Urothelium cell line (cell line): Measurements from ENCODE around the gene ZNF280D.
"Not testable (repeated sequence)": the region's sequence is repeated elsewhere in the genome, so short reads cannot be mapped to it uniquely, and the experiment has no call there.

ENCODE experiments used
- DNase-seq: peaks from one replicate; pipeline ENCODE4 v3.0.0; 2011; ENCODE audit warnings: low spot score, mixed read lengths
- FAIRE-seq: peaks from 2 replicates; lab custom pipeline; 2011; peaks lifted over from hg19 to GRCh38; lab: Jason Lieb, UNC

The ZNF280D gene

GRCh38 chr15:56733136-56734012 lies at the start of gene ZNF280D:
ZNF280D (minus strand) TSS chr15:56733509; CDS start chr15:56707109, 26,400 bp downstream.
- peak; percentile 92 for DNase-seq
- no peak for FAIRE-seq

DNA sequence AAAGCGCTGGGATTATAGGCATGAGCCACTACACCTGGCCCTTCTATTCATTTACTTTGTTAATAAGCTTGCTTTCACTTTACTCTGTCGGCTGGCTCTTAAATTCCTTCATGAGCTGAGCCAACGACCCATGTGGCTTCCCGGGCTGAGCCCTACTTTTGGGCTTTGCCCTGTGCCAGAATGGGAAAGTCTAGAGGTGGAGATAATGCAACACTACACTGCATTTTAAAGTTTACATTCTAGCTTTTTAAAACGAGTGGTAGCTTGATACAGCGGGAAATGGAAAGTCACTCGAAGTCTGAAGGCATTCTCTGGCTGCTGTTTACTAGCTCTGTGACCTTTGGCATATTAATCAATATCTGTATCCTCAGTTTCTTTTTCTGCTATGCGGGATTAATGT lies 49.0 kb upstream of the ZNF280D start:
- FAIRE-seq: no peak
- DNase-seq: no peak

DNA sequence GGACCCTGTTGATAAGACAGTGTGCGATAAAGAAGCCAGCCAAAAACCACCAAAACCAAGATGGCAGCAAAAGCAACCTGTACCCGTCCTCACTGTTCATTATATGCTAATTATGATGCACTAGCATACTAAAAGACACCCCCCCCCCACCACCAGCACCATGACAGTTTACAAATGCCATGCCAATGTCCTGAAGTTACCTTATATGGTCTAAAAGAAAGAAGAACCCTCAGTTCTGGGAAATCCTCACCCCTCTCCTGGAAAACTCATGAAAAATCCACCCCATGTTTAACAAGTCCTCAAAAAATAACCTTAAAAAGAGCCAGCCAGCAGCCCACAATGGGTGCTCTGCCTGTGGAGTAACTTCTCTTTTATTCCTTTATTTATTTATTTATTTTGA lies 48.4 kb upstream of the ZNF280D start:
- no peak for DNase-seq

GRCh38 chr15:56780102-56780725 lies 46.9 kb upstream of the ZNF280D start:
- FAIRE-seq, DNase-seq: not testable (repeated sequence)

More for the DNA sequence above, 48.4 kb upstream of the ZNF280D start:
- no peak for FAIRE-seq

DNA sequence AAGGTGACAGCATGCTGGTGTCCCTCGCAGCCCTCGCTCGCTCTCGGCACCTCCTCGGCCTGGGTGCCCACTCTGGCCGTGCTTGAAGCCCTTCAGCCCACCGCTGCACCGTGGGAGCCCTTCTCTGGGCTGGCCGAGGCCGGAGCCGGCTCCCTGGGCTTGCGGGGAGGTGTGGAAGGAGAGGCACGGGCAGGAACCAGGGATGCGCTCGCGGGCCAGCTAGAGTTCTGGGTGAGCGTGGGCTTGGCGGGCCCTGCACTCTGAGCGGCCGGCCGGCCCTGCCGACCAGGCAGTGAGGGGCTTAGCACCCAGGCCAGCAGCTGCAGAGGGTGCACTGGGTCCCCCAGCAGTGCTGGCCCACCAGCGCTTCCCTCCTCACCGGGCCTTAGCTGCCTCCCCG lies 46.1 kb upstream of the ZNF280D start:
- DNase-seq, FAIRE-seq: not testable (repeated sequence)

DNA sequence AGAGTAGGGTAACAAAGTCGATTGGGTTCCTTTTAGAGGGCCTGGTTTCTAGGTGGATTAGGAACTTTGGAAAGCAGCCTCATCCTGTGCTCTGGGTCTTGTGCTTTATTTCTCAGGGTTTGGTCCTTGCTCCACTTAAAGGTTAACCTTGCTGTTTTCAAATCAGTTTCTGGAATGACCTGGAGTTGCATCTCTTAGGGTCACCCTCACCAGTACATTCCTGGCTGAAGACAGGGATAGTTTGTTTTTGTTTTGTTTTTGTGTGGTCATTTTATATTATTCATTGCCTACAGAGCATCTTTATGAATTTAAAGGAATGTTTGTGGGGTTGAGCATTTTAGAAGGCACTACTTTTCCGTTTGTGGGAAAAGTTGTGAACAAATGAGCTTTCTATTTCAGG lies 45.5 kb upstream of the ZNF280D start:
- no peak for DNase-seq
- no peak for FAIRE-seq

- FAIRE-seq: no peak
- no peak for DNase-seq
Measured at GRCh38 chr15:56776839-56777238, 43.5 kb upstream of the ZNF280D start.

DNA sequence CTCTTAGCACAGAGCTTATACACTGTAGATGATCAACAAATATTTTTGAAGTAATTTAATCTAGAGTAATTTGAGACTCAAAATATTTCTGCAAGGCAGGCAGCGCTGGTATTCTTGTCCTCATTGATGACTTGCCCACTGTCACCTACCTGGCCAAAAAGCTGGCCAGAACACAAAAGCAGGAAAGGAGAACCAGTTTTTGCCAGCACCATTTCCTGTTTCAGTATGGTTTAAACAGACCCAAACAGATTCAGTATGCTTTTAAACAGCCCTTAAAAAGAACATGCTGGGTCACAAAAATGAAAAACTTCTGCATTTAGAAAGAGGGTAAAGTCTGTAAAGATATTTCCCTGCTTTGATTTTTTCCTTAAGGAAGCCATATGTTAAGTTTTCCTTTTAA lies 42.3 kb upstream of the ZNF280D start:
- no peak for DNase-seq
- FAIRE-seq: no peak

DNA sequence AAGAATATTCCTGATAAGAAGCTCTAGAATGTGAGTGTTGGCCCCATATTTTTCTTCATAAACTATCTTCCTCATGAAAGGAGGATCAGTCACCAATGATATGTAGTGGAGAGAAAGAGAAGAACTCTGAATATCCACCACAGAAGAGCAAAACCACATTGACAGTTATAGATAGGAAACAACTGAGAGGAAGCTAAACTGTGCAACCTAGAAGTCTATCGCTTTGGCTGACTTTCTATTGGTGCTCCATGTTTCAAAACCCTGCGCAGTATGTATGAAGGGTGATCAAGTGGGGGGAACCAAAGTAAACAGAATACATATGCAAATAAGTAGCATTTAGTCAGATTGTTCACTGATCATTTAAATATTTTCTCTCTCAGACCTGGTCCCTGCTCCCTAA lies 41.0 kb upstream of the ZNF280D start:
- DNase-seq (no peak), FAIRE-seq (no peak)

DNA sequence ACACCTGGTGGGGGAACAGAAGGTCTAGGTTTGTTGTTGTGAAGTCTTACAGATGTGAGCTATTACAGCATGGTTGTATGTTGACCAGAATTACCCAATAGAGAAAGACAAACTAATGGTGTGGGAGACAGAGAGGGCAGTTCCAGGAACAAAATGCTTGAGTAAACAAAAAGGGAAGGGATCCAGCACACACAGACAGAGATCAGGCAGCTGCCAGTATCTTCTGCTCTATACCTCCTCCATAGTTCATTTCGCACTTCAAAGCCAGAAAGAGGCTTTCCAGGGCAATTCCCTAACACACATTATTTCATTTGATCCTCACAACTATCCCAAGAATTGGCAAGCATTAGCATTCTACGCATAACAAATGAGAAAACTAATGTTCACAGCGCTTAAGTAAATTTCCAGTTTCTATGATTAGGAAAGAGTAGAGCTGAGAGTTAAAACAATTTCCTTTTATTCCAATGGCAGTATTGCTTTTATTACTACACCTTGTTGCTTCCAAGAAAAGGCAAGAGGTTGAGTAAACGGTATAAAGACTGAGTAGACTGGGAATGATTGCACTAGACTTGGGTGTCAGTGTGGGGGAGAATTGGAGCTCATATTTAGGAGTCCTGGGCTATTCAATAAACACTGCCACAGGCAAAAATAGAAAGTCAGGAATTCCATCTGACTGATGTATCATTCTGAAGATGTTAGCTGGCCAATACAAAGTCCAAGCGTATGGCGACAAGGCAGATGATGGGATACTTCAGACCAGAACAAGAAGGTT lies 39.7 kb upstream of the ZNF280D start:
- FAIRE-seq (no peak), DNase-seq (no peak)

GRCh38 chr15:56770173-56770572 lies 36.9 kb upstream of the ZNF280D start:
- no peak for DNase-seq
- FAIRE-seq: no peak

- DNase-seq (no peak), FAIRE-seq (no peak)
Measured at GRCh38 chr15:56767315-56767714, 34.0 kb upstream of the ZNF280D start.

GRCh38 chr15:56765251-56765650 lies 31.9 kb upstream of the ZNF280D start:
- DNase-seq: peak; percentile 39
- peak; percentile 55 for FAIRE-seq

DNA sequence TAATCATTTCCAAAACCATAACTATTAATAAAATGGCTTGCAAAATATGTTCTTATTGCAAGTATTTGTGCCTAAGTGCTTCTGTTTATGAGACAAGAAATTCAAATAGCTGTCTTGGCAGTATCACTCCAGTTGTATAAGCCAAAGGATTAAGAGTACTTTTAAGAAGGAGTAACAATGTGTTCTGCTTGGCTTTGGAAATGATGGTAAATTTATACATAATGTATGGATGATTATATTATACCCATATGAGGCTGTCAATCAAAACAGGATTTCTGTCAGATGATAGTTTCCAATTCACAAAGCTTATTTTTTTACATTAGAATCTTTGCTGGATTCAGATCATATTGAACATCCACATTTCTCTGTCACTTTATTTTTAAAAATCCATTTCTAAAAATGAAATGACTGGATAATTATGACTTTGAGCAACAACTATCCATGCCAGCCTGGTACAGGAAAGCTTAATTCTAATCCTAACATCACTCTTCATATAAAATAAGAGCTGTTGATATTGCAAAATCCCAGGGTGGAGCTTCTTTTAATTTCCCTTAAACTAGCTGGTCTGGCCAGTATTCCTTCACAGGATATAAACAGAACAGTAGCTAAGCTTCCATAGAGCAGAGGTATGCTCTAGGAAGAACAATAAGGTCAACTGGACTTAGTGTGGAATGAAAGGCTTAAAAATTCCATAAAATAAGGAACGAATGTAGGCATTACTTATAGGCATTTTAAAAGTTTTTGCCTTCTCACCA lies 30.0 kb upstream of the ZNF280D start:
- no peak for FAIRE-seq
- DNase-seq: no peak

DNA sequence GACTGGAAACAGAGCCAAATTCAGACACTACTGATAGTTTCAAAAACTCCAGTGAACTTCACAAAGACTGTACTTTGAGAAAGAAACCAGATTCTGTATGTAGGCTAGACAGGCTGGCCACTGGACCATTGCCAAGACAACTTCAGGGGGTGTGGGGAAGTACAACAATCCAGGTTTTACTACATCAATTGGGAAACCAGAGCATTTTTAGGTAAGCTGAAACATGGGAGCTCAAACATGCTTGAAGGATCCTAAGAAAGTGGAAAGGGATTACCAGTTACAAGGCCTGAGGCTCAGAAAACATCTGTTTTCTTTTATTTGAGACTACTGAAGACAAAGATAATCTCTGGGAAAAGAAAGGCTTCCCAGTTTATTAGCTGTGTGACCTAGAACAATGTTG lies 26.9 kb upstream of the ZNF280D start:
- no peak for FAIRE-seq
- no peak for DNase-seq

DNA sequence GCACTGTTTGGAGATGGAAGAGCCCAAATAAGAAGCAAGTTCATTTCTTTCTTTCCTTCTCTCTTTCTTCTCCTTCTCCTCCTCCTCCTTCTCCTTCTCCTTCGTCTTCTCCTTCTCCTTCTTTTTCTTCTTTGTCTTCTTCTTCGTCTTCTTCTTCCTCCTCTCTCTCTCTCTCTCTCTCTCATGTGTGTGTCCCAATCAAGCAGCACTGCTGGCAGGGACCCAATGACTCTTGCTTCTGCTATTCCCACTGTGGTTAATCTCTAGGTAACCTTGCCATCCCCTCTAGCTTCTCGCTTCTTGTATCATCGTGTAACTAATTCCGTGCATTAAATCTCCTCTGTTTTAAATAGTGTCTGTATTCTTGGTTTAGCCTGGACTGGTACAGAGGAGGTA lies 26.1 kb upstream of the ZNF280D start:
- peak; percentile 66 for DNase-seq
- FAIRE-seq: no peak

- DNase-seq (peak; percentile 52), FAIRE-seq (no peak)
Measured at GRCh38 chr15:56758770-56759449, 25.6 kb upstream of the ZNF280D start.

DNA sequence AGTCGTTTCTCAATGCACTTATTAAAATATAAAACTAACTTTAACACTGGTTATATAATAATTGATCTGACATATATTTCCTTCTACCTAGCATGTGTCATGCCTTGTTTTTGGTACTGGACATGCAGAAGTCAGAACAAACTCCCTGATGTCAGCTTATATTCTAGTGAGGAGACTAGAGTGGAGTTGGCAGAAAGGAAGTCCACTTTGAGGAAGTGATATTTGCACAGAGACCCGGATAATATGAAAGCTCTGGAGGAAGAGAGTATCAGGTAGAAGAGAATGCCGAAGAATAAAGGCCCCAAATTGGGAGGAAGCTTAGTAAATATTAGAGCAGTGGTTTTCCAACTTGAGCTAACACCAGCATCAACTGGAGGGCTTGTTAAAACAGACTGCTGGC lies 24.6 kb upstream of the ZNF280D start:
- FAIRE-seq: no peak
- no peak for DNase-seq

DNA sequence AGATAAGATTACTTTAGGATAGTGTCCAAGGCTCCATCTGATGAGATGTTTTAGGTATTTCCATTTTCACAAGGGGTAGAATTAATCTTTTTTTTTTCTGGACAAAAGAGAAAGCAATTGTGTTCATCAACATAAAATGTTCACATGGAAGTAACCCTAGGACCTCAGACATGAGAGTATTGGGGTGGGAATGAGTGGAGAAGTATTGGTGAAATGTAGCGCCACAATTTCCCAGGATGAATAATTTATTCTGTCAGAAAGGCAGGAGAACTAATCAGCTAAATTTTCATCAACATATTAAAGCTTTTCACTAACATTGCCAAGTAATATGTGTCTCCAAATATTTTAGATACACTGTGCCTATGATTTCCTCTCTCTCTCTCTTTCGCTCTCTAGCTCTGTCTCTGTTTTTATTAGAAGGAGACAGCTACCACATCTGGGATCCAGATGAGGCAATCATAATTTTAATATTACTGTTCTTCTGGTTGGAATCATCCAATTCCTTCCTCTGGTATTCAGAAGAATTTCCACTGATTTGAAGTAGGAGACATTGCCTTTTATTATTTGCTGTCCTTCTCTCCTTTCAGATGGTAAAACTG lies 21.6 kb upstream of the ZNF280D start:
- FAIRE-seq (no peak), DNase-seq (no peak)

DNA sequence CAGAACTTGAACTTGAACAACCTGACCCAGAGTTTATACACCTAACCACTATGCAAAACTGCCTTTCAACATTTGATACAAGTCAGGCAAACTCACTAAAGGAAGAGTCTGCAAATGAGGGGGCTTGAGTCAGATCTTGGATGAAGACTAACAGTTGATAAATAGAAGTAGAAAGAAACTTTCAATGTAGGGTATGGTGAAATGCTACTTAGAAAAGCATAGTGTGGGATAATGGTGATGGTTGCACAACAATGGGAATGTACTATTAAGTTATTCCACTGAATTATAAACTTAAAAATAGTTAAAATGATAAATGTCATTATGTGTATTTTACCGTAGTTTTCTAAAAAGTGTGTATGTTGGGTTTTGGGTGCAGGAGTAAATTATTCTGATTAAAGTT lies 19.7 kb upstream of the ZNF280D start:
- DNase-seq: no peak

More for the DNA sequence above, 19.7 kb upstream of the ZNF280D start:
- FAIRE-seq: no peak
